K562 (cell line): Measurements from ENCODE around the gene FPGS. TPM values are rescaled to one million over a fixed set of nuclear protein-coding genes. Genes with fewer than 3 reads are reported as not detected.
A peak's percentile ranks its signal among the peaks of the same experiment; 100 is the strongest.

Source experiments
- CBX3 ChIP-seq, 2 experiments: IDR thresholded peaks; 1 replicate in 1 of 2; 2 replicates in 1 of 2; pipeline ENCODE4 v1.6.1; 2012; ENCODE audit warnings: inconsistent platforms in 2 of 2, low read length in 2 of 2, borderline replicate concordance in 1 of 2, control low read depth in 1 of 2
- ETV6 ChIP-seq, 3 experiments: fragments of 150-350 bp in 1 of 3; sonication (generic) in 1 of 3; formaldehyde crosslinking in 1 of 3; IDR thresholded peaks; 2 replicates each; pipeline versions ENCODE4 v1.6.1 to v1.8.0; 2014 to 2022; ENCODE audit warnings: borderline replicate concordance in 2 of 3, low read depth in 2 of 3, antibody characterized with exemption in 1 of 3, low read length in 1 of 3, mild to moderate bottlenecking in 1 of 3, missing genetic modification reagents in 1 of 3
- HNRNPH1 ChIP-seq: fragments of 200-400 bp; formaldehyde crosslinking; optimal IDR thresholded peaks from 2 replicates; pipeline ENCODE3; 2017; ENCODE audit warnings: low read depth, mild to moderate bottlenecking, low read length, moderate library complexity
- HNRNPL ChIP-seq: fragments of 200-400 bp; formaldehyde crosslinking; IDR thresholded peaks from 2 replicates; pipeline ENCODE4 v1.6.1; 2017; ENCODE audit warnings: low read depth, mild to moderate bottlenecking, low read length
- NCOA4 ChIP-seq: fragments of 450-650 bp; IDR thresholded peaks from 2 replicates; pipeline ENCODE4 v1.6.1; 2018; ENCODE audit warnings: mild to moderate bottlenecking; ENCODE audit not compliant: partially characterized antibody
- NFATC3 ChIP-seq: fragments of 450-650 bp; IDR thresholded peaks from 2 replicates; pipeline ENCODE4 v1.6.1; 2017; ENCODE audit warnings: mild to moderate bottlenecking
- SIX5 ChIP-seq, 2 experiments: IDR thresholded peaks; 2 replicates each; pipeline ENCODE4 v1.6.1; 2011; ENCODE audit warnings: low read length in 2 of 2, borderline replicate concordance in 1 of 2, low read depth in 1 of 2, mild to moderate bottlenecking in 1 of 2, moderate library complexity in 1 of 2; ENCODE audit not compliant: insufficient read depth in 1 of 2
- USF2 ChIP-seq: sonication (generic); formaldehyde crosslinking; IDR thresholded peaks from 2 replicates; pipeline ENCODE4 v1.5.0; 2020; ENCODE audit warnings: missing genetic modification reagents
- ZBTB11 ChIP-seq, 3 experiments: fragments of 200-800 bp in 1 of 3; fragments of 250-450 bp in 1 of 3; fragments of 450-650 bp in 1 of 3; sonication (Bioruptor Pico) in 1 of 3; sonication (Bioruptor generic) in 1 of 3; formaldehyde crosslinking in 1 of 3; IDR thresholded peaks; 2 replicates each; pipeline versions ENCODE4 v1.6.1 to v1.8.0; 2016 to 2022; ENCODE audit warnings: mild to moderate bottlenecking in 2 of 3, missing genetic modification characterization in 2 of 3, missing compliant biosample characterization in 1 of 3, moderate library complexity in 1 of 3
- ZKSCAN1 ChIP-seq: fragments of 150-350 bp; IDR thresholded peaks from 2 replicates; pipeline ENCODE4 v1.6.1; 2016; ENCODE audit warnings: low read depth, low read length
- ZNF347 ChIP-seq: fragments of 450-650 bp; formaldehyde crosslinking; IDR thresholded peaks from 2 replicates; pipeline ENCODE4 v1.4.0; 2020; ENCODE audit warnings: low read depth, mild to moderate bottlenecking, moderate library complexity
- ZNF699 ChIP-seq: fragments of 250-450 bp; sonication (Bioruptor Pico); IDR thresholded peaks from 2 replicates; pipeline ENCODE4 v1.8.0; 2021; ENCODE audit warnings: mild to moderate bottlenecking, moderate library complexity; ENCODE audit not compliant: insufficient replicate concordance
- polyA plus RNA-seq, 8 experiments: library from polyadenylated mRNA; depleted of rRNA in 4 of 8; stranded (reverse) in 5 of 8; unstranded in 3 of 8; fragments of >200 nt; fragmentation: Nextera tagmentation in 2 of 8; fragmentation: Illumina TruSeq in 1 of 8; extraction: Ambion mirVana in 2 of 8; extraction: Trizol in 1 of 8; gene quantifications; 2 replicates each; pipeline versions ENCODE4 v1.2.1 to v1.2.3, GENCODE V29; 2011 to 2014; ENCODE audit warnings: inconsistent platforms in 1 of 8, missing spikeins in 1 of 8
- total RNA-seq, 7 experiments: library from RNA; depleted of rRNA in 6 of 7; stranded (reverse); fragments of >200 nt in 6 of 7; fragmentation: Illumina TruSeq in 2 of 7; extraction: Trizol in 2 of 7; gene quantifications; 2 replicates each; pipeline versions ENCODE4 v1.2.1 to v1.2.3, GENCODE V29; 2011 to 2021; ENCODE audit warnings: low replicate concordance in 1 of 7
- TF ChIP-seq, protein P1 (sequence below): fragments of 250-450 bp; sonication (Bioruptor Pico); IDR thresholded peaks from 2 replicates; pipeline ENCODE4 v1.8.0; 2022; ENCODE audit warnings: inconsistent platforms, mild to moderate bottlenecking, moderate library complexity, borderline replicate concordance
- TF ChIP-seq, protein P2 (sequence below): fragments of 250-450 bp; sonication (Bioruptor Pico); IDR thresholded peaks from 2 replicates; pipeline ENCODE4 v1.4.0; 2020; ENCODE audit warnings: mild to moderate bottlenecking
- TF ChIP-seq, protein P3 (sequence below): fragments of 200-800 bp; sonication (Bioruptor generic); IDR thresholded peaks from 2 replicates; pipeline ENCODE4 v1.6.1; 2017; ENCODE audit warnings: missing genetic modification characterization, missing compliant biosample characterization

Gene FPGS
- total and polyA plus RNA-seq, 9 of the 15 experiments (the other 6 are each of a cell fraction or from before 2014, with no cell fraction given), result 0.84 to 86.4 (median 59.2) TPM

DNA sequence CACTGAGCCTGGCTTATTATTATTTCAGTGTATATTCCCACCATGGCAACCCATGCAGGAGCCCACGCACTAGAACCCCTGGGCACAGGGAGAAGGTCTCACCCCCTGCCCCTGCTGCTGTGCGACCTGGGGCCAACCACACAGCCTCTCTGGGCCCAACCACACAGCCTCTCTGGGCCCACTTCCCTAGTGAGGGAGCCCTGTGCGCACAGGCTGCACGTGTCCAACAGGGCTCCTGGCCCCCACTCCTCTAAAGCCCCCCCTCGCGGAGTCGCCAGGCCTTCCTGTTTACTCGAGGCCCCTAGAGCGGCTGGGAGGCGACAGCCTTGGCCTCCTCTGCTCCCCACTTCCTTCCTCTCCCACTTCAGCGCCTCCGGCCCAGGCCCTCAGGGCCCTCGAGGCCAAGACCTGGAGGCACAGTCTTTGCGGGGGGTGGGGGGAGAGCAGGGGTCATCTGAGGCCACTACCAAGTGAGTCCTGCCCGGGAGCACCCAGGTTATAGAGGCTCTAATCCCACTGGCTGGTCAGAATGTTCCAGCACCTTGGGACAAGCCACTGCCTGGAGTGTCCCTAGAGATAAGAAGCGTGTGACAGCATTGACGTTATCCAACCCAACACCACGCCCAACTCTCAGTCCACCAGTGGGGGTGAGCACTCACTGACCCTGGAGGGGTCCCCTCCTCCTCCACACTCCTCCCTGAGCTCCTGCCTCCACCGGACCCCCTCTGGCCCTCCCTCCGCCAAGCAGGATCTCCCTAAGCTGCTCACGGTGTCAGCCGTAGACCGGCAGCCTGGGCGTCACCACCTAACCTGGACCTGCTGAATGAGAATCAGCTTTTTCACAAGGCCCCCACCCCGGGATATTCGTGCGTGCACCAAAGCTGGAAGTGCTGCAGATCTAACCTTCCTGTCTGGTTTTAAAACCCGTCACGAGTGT, 59.7 kb downstream of the FPGS start (continued):
- TF ChIP-seq, protein P1, sequence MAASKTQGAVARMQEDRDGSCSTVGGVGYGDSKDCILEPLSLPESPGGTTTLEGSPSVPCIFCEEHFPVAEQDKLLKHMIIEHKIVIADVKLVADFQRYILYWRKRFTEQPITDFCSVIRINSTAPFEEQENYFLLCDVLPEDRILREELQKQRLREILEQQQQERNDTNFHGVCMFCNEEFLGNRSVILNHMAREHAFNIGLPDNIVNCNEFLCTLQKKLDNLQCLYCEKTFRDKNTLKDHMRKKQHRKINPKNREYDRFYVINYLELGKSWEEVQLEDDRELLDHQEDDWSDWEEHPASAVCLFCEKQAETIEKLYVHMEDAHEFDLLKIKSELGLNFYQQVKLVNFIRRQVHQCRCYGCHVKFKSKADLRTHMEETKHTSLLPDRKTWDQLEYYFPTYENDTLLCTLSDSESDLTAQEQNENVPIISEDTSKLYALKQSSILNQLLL, result no peak
- TF ChIP-seq ZNF699 (CRISPR knock-in tag), result no peak
- no peak for TF ChIP-seq ZNF347
- TF ChIP-seq, protein P2, sequence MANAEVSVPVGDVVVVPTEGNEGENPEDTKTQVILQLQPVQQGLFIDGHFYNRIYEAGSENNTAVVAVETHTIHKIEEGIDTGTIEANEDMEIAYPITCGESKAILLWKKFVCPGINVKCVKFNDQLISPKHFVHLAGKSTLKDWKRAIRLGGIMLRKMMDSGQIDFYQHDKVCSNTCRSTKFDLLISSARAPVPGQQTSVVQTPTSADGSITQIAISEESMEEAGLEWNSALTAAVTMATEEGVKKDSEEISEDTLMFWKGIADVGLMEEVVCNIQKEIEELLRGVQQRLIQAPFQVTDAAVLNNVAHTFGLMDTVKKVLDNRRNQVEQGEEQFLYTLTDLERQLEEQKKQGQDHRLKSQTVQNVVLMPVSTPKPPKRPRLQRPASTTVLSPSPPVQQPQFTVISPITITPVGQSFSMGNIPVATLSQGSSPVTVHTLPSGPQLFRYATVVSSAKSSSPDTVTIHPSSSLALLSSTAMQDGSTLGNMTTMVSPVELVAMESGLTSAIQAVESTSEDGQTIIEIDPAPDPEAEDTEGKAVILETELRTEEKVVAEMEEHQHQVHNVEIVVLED (CRISPR knock-in tag), result peak; percentile 27; the same call in 1 of the 2 replicates
- peak in 1 of 3 experiments; percentile 77; a peak in 2 of 6 replicates for TF ChIP-seq ZBTB11 (CRISPR knock-in tag; IDR thresholded peaks at IDR 0.05)
- peak in 1 of 2 experiments; percentile 76; a peak in 1 of 3 replicates for TF ChIP-seq CBX3 (IDR thresholded peaks at IDR 0.05; ENCODE audit: borderline replicate concordance in 1 of 2, low read length in 2 of 2)
- TF ChIP-seq, protein P3, sequence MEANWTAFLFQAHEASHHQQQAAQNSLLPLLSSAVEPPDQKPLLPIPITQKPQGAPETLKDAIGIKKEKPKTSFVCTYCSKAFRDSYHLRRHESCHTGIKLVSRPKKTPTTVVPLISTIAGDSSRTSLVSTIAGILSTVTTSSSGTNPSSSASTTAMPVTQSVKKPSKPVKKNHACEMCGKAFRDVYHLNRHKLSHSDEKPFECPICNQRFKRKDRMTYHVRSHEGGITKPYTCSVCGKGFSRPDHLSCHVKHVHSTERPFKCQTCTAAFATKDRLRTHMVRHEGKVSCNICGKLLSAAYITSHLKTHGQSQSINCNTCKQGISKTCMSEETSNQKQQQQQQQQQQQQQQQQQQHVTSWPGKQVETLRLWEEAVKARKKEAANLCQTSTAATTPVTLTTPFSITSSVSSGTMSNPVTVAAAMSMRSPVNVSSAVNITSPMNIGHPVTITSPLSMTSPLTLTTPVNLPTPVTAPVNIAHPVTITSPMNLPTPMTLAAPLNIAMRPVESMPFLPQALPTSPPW (CRISPR knock-in tag), result peak; percentile 99
- TF ChIP-seq ETV6 (IDR thresholded peaks at IDR 0.05; ENCODE audit: borderline replicate concordance in 1 of 2, low read depth in 2 of 2, low read length in 1 of 2), result peak in 1 of 2 experiments; percentile 23; a peak in 1 of 4 replicates
- no peak for TF ChIP-seq ETV6 (CRISPR knock-in tag; IDR thresholded peaks at IDR 0.05; ENCODE audit: borderline replicate concordance)
- peak; percentile 46; the same call in 1 of the 2 replicates for TF ChIP-seq ZKSCAN1
- TF ChIP-seq NCOA4, result no peak
- TF ChIP-seq SIX5 (IDR thresholded peaks at IDR 0.05; ENCODE audit: borderline replicate concordance in 1 of 2, insufficient read depth in 1 of 2, low read depth in 1 of 2, low read length in 2 of 2), result no peak
- no peak for TF ChIP-seq NFATC3
- TF ChIP-seq HNRNPL, result no peak
- TF ChIP-seq HNRNPH1, result no peak
- TF ChIP-seq USF2 (CRISPR knock-in tag), result peak; percentile 65
